Thyroid gland (tissue), 4 donors: Measurements from ENCODE around the gene SCGB1C1.

Source experiments
- CTCF ChIP-seq, 6 experiments: fragments of 200-600 bp in 3 of 6; fragments of 450-650 bp in 3 of 6; sonication (generic) in 3 of 6; IDR thresholded peaks; one replicate each; pipeline ENCODE4 v1.5.1; 2016 to 2019; ENCODE audit warnings: antibody characterized with exemption in 6 of 6, mild to moderate bottlenecking in 2 of 6, inconsistent platforms in 1 of 6, moderate library complexity in 1 of 6
- POLR2A ChIP-seq, 2 donors: fragments of 450-650 bp; IDR thresholded peaks; one replicate each; pipeline ENCODE4 v1.6.1; 2017; ENCODE audit warnings: antibody characterized with exemption in 2 of 2, mild to moderate bottlenecking in 2 of 2, moderate library complexity in 1 of 2

- TF ChIP-seq CTCF (IDR thresholded peaks at IDR 0.05) (no peak), POLR2A (IDR thresholded peaks at IDR 0.05) (no peak)
These were observed 11.8 kb downstream of the SCGB1C1 start for GRCh38 chr11:204587-205109.
